HCT116 (cell line): ENCODE measurements around the gene CEND1. TPM values are rescaled to one million over a fixed set of nuclear protein-coding genes. Genes with fewer than 3 reads are reported as not detected.

Experiments used
- ATAC-seq: fragments of 200-7000 bp; cut with Tn5 transposase; 2 replicates; pipeline ENCODE4 v1.9.1; 2020; ENCODE audit warnings: mild to moderate bottlenecking, moderate library complexity
- Bru-seq: library from RNA; stranded (reverse); fragments of 400-500 nt; gene quantifications from one replicate; lab custom pipeline; 2021; lab: Mats Ljungman, UMichigan
- BruChase-seq, 2 experiments: library from RNA; stranded (reverse); fragments of 400-500 nt; gene quantifications; one replicate each; lab custom pipeline; 2021; lab: Mats Ljungman, UMichigan
- BruUV-seq: library from RNA; stranded (reverse); fragments of 400-500 nt; replicated peaks from 2 replicates; lab custom pipeline; 2021; lab: Mats Ljungman, UMichigan
- CTCF ChIA-PET: fragments of 300-600 bp; sonication (Branson Sonifier 250); formaldehyde crosslinking; loops from one replicate; lab custom pipeline; 2021; ENCODE audit warnings: antibody characterized with exemption; lab: Charles Lee
- POLR2A ChIA-PET: fragments of 300-600, 350-600 bp; sonication (Branson Sonifier 250); formaldehyde crosslinking; loops from one replicate; lab custom pipeline; 2021; ENCODE audit warnings: antibody characterized with exemption; lab: Charles Lee
- RAD21 ChIA-PET, 2 experiments: fragments of 300-600 bp; sonication (Branson Sonifier 250); formaldehyde crosslinking; loops; one replicate each; lab custom pipeline; 2023; ENCODE audit warnings: low total read pairs in 2 of 2; ENCODE audit not compliant: uncharacterized antibody in 2 of 2, unreplicated experiment in 2 of 2, low non-redundant PET in 1 of 2; lab: Charles Lee
- DNase-seq: peaks from one replicate; pipeline ENCODE4 v3.0.0-alpha.2; 2010; ENCODE audit warnings: low read depth, low spot score
- H2AFZ ChIP-seq: fragments of 200-600 bp; shearing (Covaris generic), sonication (generic); 2 replicates; pipeline ENCODE4 v1.6.1; 2017; ENCODE audit warnings: low read depth, mixed run types, mixed read lengths, antibody characterized with exemption, low read length; ENCODE audit not compliant: poor library complexity, severe bottlenecking
- H3K27ac ChIP-seq: 2 replicates; pipeline ENCODE4 v1.5.1; 2012; ENCODE audit warnings: low read depth, low read length
- H3K27me3 ChIP-seq: fragments of 200-600 bp; sonication (generic); 2 replicates; pipeline ENCODE4 v1.6.1; 2016; ENCODE audit warnings: mixed run types, low read length, mixed read lengths; ENCODE audit not compliant: insufficient read depth
- H3K36me3 ChIP-seq, 2 experiments: fragments of 200-500 bp in 1 of 2; fragments of 200-600 bp in 1 of 2; sonication (Bioruptor generic) in 1 of 2; sonication (generic) in 1 of 2; 2 replicates each; pipeline versions ENCODE4 v1.5.1 to v1.6.1; 2014 to 2016; ENCODE audit warnings: low read length in 2 of 2, inconsistent platforms in 1 of 2, mixed read lengths in 1 of 2, mixed run types in 1 of 2; ENCODE audit not compliant: insufficient read depth in 2 of 2, control insufficient read depth in 1 of 2
- H3K4me1 ChIP-seq, 2 experiments: fragments of 200-600 bp in 1 of 2; sonication (generic) in 1 of 2; 2 replicates each; pipeline versions ENCODE4 v1.5.1 to v1.6.1; 2012 to 2017; ENCODE audit warnings: low read length in 2 of 2, inconsistent platforms in 1 of 2, mild to moderate bottlenecking in 1 of 2, mixed read lengths in 1 of 2, mixed run types in 1 of 2, moderate library complexity in 1 of 2; ENCODE audit not compliant: insufficient read depth in 2 of 2, control insufficient read depth in 1 of 2
- H3K4me2 ChIP-seq: fragments of 200-600 bp; sonication (generic); 2 replicates; pipeline ENCODE4 v1.6.1; 2017; ENCODE audit warnings: mixed run types, low read length, mixed read lengths
- H3K4me3 ChIP-seq, 2 experiments: fragments of 200-600 bp in 1 of 2; sonication (generic) in 1 of 2; replicated peaks in 1 of 2; 2 replicates each; pipeline ENCODE4 v1.5.1; 2011 to 2016; ENCODE audit warnings: low read length in 2 of 2, control low read depth in 1 of 2, low read depth in 1 of 2, mild to moderate bottlenecking in 1 of 2, mixed read lengths in 1 of 2, mixed run types in 1 of 2
- H3K79me2 ChIP-seq: fragments of 200-600 bp; sonication (generic); 2 replicates; pipeline ENCODE4 v1.6.1; 2017; ENCODE audit warnings: mild to moderate bottlenecking, mixed run types, low read length, moderate library complexity, mixed read lengths; ENCODE audit not compliant: insufficient read depth
- H3K9ac ChIP-seq: fragments of 200-600 bp; sonication (generic); 2 replicates; pipeline ENCODE4 v1.6.1; 2016; ENCODE audit warnings: low read length, mixed read lengths
- H3K9me2 ChIP-seq: fragments of 200-600 bp; sonication (generic), shearing (Covaris generic); 2 replicates; pipeline ENCODE4 v1.6.1; 2017; ENCODE audit warnings: mixed run types, mild to moderate bottlenecking, moderate library complexity; ENCODE audit not compliant: insufficient read depth
- H3K9me3 ChIP-seq, 2 experiments: fragments of 200-500 bp in 1 of 2; fragments of 200-600 bp in 1 of 2; sonication (Bioruptor generic) in 1 of 2; sonication (generic) in 1 of 2; 2 replicates each; pipeline ENCODE4 v1.6.1; 2014 to 2017; ENCODE audit warnings: low read length in 2 of 2, mixed read lengths in 2 of 2, inconsistent platforms in 1 of 2, low read depth in 1 of 2, mild to moderate bottlenecking in 1 of 2, mixed run types in 1 of 2, moderate library complexity in 1 of 2; ENCODE audit not compliant: control insufficient read depth in 1 of 2, insufficient read depth in 1 of 2
- H4K20me1 ChIP-seq: fragments of 200-600 bp; sonication (generic), shearing (Covaris generic); 2 replicates; pipeline ENCODE4 v1.6.1; 2017; ENCODE audit warnings: mixed run types, mild to moderate bottlenecking, moderate library complexity; ENCODE audit not compliant: insufficient read depth
- ATF3 ChIP-seq: IDR thresholded peaks from 2 replicates; pipeline ENCODE4 v1.6.1; 2012
- CBX3 ChIP-seq: IDR thresholded peaks from 2 replicates; pipeline ENCODE4 v1.6.1; 2012; ENCODE audit warnings: low read depth
- CEBPB ChIP-seq: IDR thresholded peaks from 2 replicates; pipeline ENCODE4 v1.6.1; 2012; ENCODE audit warnings: low read depth
- CTCF ChIP-seq, 3 experiments: fragments of 200-600 bp in 1 of 3; sonication (generic) in 1 of 3; IDR thresholded peaks in 2 of 3; conservative IDR thresholded peaks in 1 of 3; 2 replicates each; pipeline ENCODE4 v1.5.1; 2012 to 2017; ENCODE audit warnings: low read depth in 2 of 3, low read length in 2 of 3, antibody characterized with exemption in 1 of 3, borderline replicate concordance in 1 of 3, control low read depth in 1 of 3, mild to moderate bottlenecking in 1 of 3, mixed read lengths in 1 of 3, mixed run types in 1 of 3, moderate library complexity in 1 of 3; ENCODE audit not compliant: insufficient read depth in 1 of 3
- EGR1 ChIP-seq: IDR thresholded peaks from 2 replicates; pipeline ENCODE4 v1.6.1; 2012; ENCODE audit warnings: low read depth
- ELF1 ChIP-seq: IDR thresholded peaks from 2 replicates; pipeline ENCODE4 v1.6.1; 2012; ENCODE audit warnings: low read depth, borderline replicate concordance
- EZH2phosphoT487 ChIP-seq: fragments of 200-600 bp; IDR thresholded peaks from 2 replicates; pipeline ENCODE4 v1.6.1; 2018; ENCODE audit warnings: antibody characterized with exemption, borderline replicate concordance
- FOSL1 ChIP-seq: IDR thresholded peaks from 2 replicates; pipeline ENCODE4 v1.6.1; 2012; ENCODE audit warnings: low read depth
- JUND ChIP-seq: IDR thresholded peaks from 2 replicates; pipeline ENCODE4 v1.6.1; 2012
- MAX ChIP-seq: IDR thresholded peaks from 2 replicates; pipeline ENCODE4 v1.6.1; 2012
- POLR2A ChIP-seq: IDR thresholded peaks from 2 replicates; pipeline ENCODE4 v1.7.0; 2011; ENCODE audit warnings: borderline replicate concordance; ENCODE audit not compliant: insufficient read depth, insufficient read length; ENCODE audit errors: extremely low read depth
- POLR2AphosphoS5 ChIP-seq: IDR thresholded peaks from 2 replicates; pipeline ENCODE4 v1.6.1; 2011; ENCODE audit warnings: mild to moderate bottlenecking, low read depth, low read length, moderate library complexity
- RAD21 ChIP-seq: IDR thresholded peaks from 2 replicates; pipeline ENCODE4 v1.6.1; 2012; ENCODE audit warnings: low read depth, mild to moderate bottlenecking
- REST ChIP-seq: IDR thresholded peaks from 2 replicates; pipeline ENCODE4 v1.6.1; 2012; ENCODE audit warnings: low read depth
- SIN3A ChIP-seq: IDR thresholded peaks from 2 replicates; pipeline ENCODE4 v1.6.1; 2012; ENCODE audit warnings: low read depth
- SP1 ChIP-seq: IDR thresholded peaks from 2 replicates; pipeline ENCODE4 v1.6.1; 2012; ENCODE audit warnings: low read depth
- SRF ChIP-seq: IDR thresholded peaks from 2 replicates; pipeline ENCODE4 v1.6.1; 2012; ENCODE audit warnings: low read depth
- YY1 ChIP-seq: IDR thresholded peaks from 2 replicates; pipeline ENCODE4 v1.6.1; 2011; ENCODE audit warnings: low read length, low read depth, moderate library complexity, mild to moderate bottlenecking; ENCODE audit not compliant: insufficient replicate concordance; ENCODE audit errors: extremely low read depth
- ZFX ChIP-seq: fragments of 450-650 bp; IDR thresholded peaks from 2 replicates; pipeline ENCODE4 v1.6.1; 2017
- ZNF274 ChIP-seq: fragments of 200-500 bp; sonication (Bioruptor generic); IDR thresholded peaks from 2 replicates; pipeline ENCODE4 v1.6.1; 2014; ENCODE audit warnings: mild to moderate bottlenecking, low read depth, low read length, inconsistent platforms
- intact Hi-C: fragments of 100-400 bp; cut with micrococcal nuclease; formaldehyde crosslinking; loops from 2 replicates; pipeline ENCODE4 v1.10.0; 2022
- long read RNA-seq: library from polyadenylated mRNA; unstranded; transcript quantifications from one replicate; pipeline ENCODE4 v2.0.0, GENCODE V29; 2021; ENCODE audit not compliant: unreplicated experiment
- polyA plus RNA-seq: library from polyadenylated mRNA; unstranded; fragments of >200 nt; gene quantifications from 2 replicates; pipeline ENCODE4 v1.2.1, GENCODE V29; 2012; ENCODE audit warnings: missing spikeins
- total RNA-seq: library from RNA; stranded (reverse); gene quantifications from one replicate; pipeline ENCODE4 v1.2.1, GENCODE V29; 2021; ENCODE audit not compliant: unreplicated experiment

Gene CEND1
- total RNA-seq = 0.27 TPM
- 0.08 and 0.10 TPM in 2 replicates for polyA plus RNA-seq
- Bru-seq, nascent RNA = not detected
- not detected for BruChase-seq, experiment 1, labeled RNA remaining after a 6-hour chase
- not detected for BruChase-seq, experiment 2, labeled RNA remaining after a 2-hour chase
- long read RNA-seq = 0 reads

GRCh38 chr11:789943-790342 lies at the start of gene CEND1:
TSS of gene CEND1 (minus strand) at chr11:790090. CDS start at chr11:788576, 1,514 bp downstream.
- TF ChIP-seq ZFX = no peak
- TF ChIP-seq POLR2AphosphoS5 = no peak
- TF ChIP-seq ELF1 = no peak
- TF ChIP-seq CBX3 = no peak
- TF ChIP-seq FOSL1 = no peak
- TF ChIP-seq ZNF274 = no peak
- no peak for TF ChIP-seq JUND
- TF ChIP-seq EZH2phosphoT487 = no peak
- TF ChIP-seq CEBPB = no peak
- no peak for TF ChIP-seq RAD21
- TF ChIP-seq MAX = no peak
- no peak for TF ChIP-seq CTCF (IDR thresholded peaks at IDR 0.05 in 2 of 3, conservative IDR thresholded peaks at IDR 0.05 in 1 of 3; ENCODE audit: borderline replicate concordance in 1 of 3, insufficient read depth in 1 of 3, low read depth in 2 of 3, low read length in 2 of 3)
- no peak for TF ChIP-seq EGR1
- no peak for TF ChIP-seq REST
- TF ChIP-seq SRF = no peak
- no peak for TF ChIP-seq YY1
- no peak for TF ChIP-seq ATF3
- no peak for TF ChIP-seq SIN3A
- TF ChIP-seq SP1 = no peak
- no peak for TF ChIP-seq POLR2A
- peaks cover 4% of the 10 kb centered on the region; the same call in 1 of the 2 replicates for H3K79me2 ChIP-seq
- ChIA-PET POLR2A (interaction anchor here (1.0 kb wide), 1 partner anchor 12 kb away, joined by 8 read pairs; no protein-coding TSS in a partner anchor), RAD21 (no interaction called here), CTCF (no interaction called here)
- H3K9ac ChIP-seq = no peak within 1 kb of the TSS
- H4K20me1 ChIP-seq = no peaks in the 10 kb centered on the region
- no TSS peak for BruUV-seq
- peaks cover 0 to 4% of the 10 kb centered on the region in 2 experiments; a peak in 1 of 4 replicates for H3K36me3 ChIP-seq
- ATAC-seq (peak; percentile 53), DNase-seq (no peak)
- H3K4me2 ChIP-seq = peak within 1 kb of the TSS; percentile 13; the same call in 1 of the 2 replicates
- H3K9me3 ChIP-seq = no peaks in the 10 kb centered on the region
- peak within 1 kb of the TSS; percentile 39 for H3K27ac ChIP-seq
- H3K4me1 ChIP-seq = peaks cover 9 to 23% of the 10 kb centered on the region in 2 experiments; a peak in 3 of 4 replicates
- intact Hi-C loops = no loop called here
- no peak within 1 kb of the TSS for H2AFZ ChIP-seq
- H3K9me2 ChIP-seq = no peaks in the 10 kb centered on the region
- no peak within 1 kb of the TSS for H3K4me3 ChIP-seq
- no peaks in the 10 kb centered on the region for H3K27me3 ChIP-seq
